WI38 (cell line): ENCODE data around the gene IRF1.

ENCODE experiments used
- H3K4me3 ChIP-seq: 2 replicates; pipeline ENCODE4 v1.5.1; 2011; ENCODE audit warnings: low read depth, mild to moderate bottlenecking, control low read depth, low read length
- CTCF ChIP-seq: IDR thresholded peaks from 2 replicates; pipeline ENCODE4 v1.5.1; 2012; ENCODE audit warnings: low read depth, mild to moderate bottlenecking, control low read depth, low read length

IRF1 gene

DNA sequence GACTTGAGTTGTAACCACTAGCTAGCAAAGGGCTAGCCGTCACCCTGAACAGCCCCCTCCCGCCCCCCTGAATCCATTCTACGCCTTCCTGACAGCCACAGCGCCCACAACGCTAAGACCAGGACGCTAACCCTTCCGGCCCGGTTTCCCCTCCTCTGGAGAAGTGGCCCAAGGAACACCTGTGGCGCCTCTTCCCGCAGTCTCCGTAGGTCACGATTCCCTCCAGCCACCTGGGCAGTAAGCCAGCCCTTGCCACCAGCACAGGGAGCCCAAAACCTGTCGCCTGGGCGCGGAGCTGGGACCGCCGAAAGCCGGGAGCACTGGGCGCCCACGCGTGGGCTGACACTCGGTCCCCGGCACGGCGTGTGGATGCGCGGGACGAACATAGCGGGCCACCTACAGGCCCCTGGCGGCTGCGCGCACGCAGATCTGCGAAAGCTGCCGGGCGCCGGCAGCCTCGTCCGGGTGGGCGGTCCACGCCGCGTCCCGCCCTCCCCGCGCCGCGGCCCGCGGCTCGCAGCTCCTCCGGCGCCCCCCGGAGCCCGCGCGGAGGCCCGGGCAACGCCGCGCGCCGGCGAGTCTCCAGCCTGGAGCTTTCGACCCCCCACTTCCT lies 596 bp downstream of the IRF1 start:
- TF ChIP-seq CTCF = peak; percentile 18; the same call in 1 of the 2 replicates
- peak overlapping the region; percentile 95 for H3K4me3 ChIP-seq

GRCh38 chr5:132489051-132489770 lies 1.4 kb downstream of the IRF1 start:
- H3K4me3 ChIP-seq = peak overlapping the region; percentile 95
- TF ChIP-seq CTCF = no peak

GRCh38 chr5:132488590-132488989 lies 2.0 kb downstream of the IRF1 start:
- peak overlapping the region; percentile 95 for H3K4me3 ChIP-seq
- TF ChIP-seq CTCF = no peak

- peak overlapping the region; percentile 95 for H3K4me3 ChIP-seq
- no peak for TF ChIP-seq CTCF
Measured at GRCh38 chr5:132487841-132488555, 2.6 kb downstream of the IRF1 start.

- H3K4me3 ChIP-seq = no peak overlapping the region
- no peak for TF ChIP-seq CTCF
Measured at GRCh38 chr5:132487095-132487428, 3.5 kb downstream of the IRF1 start.

GRCh38 chr5:132486318-132487094 lies 4.1 kb downstream of the IRF1 start:
- no peak for TF ChIP-seq CTCF
- H3K4me3 ChIP-seq = no peak overlapping the region
